B cell (primary cell): ENCODE data around the gene ITGB8. TPM values are rescaled to one million over a fixed set of nuclear protein-coding genes. Genes with fewer than 3 reads are reported as not detected.

Experiments used
- ATAC-seq: fragments of 200-7000 bp; cut with Tn5 transposase; one replicate; pipeline ENCODE4 v1.10.0; 2021; ENCODE audit warnings: low read depth, mild to moderate bottlenecking, moderate number of reproducible peaks, moderate library complexity
- CTCF ChIA-PET: fragments of 350-600 bp; sonication (Branson Sonifier 250); formaldehyde crosslinking; loops from one replicate; lab custom pipeline; 2021; ENCODE audit warnings: antibody characterized with exemption, inconsistent platforms; lab: Charles Lee
- POLR2A ChIA-PET: fragments of 350-600 bp; sonication (Branson Sonifier 250); formaldehyde crosslinking; loops from one replicate; lab custom pipeline; 2021; ENCODE audit warnings: antibody characterized with exemption; lab: Charles Lee
- DNase-seq: peaks from one replicate; pipeline ENCODE4 v3.0.0; 2013
- H2AFZ ChIP-seq: 2 replicates; pipeline ENCODE4 v1.6.1; 2012; ENCODE audit warnings: mild to moderate bottlenecking, low read depth, low read length; ENCODE audit not compliant: insufficient read depth, poor library complexity, severe bottlenecking
- H3K27ac ChIP-seq, 2 donors: 1 replicate in 1 of 2; 2 replicates in 1 of 2; pipeline ENCODE4 v1.5.1; 2012 to 2013; ENCODE audit warnings: low read length in 2 of 2, mild to moderate bottlenecking in 2 of 2, moderate library complexity in 1 of 2
- H3K27me3 ChIP-seq, 4 experiments: fragments of 200-600 bp in 1 of 4; sonication (generic) in 1 of 4; replicated peaks in 1 of 4; 1 replicate in 2 of 4; 2 replicates in 2 of 4; pipeline versions ENCODE4 v1.6.1 to v1.7.0; 2013 to 2016; ENCODE audit warnings: low read length in 3 of 4, mild to moderate bottlenecking in 2 of 4, mixed read lengths in 1 of 4, moderate library complexity in 1 of 4; ENCODE audit not compliant: insufficient read depth in 4 of 4, control insufficient read depth in 3 of 4; ENCODE audit errors: control extremely low read depth in 1 of 4
- H3K36me3 ChIP-seq, 2 experiments: replicated peaks in 1 of 2; 1 replicate in 1 of 2; 2 replicates in 1 of 2; pipeline versions ENCODE4 v1.6.1 to v1.7.1; 2013; ENCODE audit warnings: low read length in 1 of 2; ENCODE audit not compliant: insufficient read depth in 2 of 2, control insufficient read depth in 1 of 2; ENCODE audit errors: control extremely low read depth in 1 of 2, extremely low read depth in 1 of 2
- H3K4me1 ChIP-seq, 2 donors: fragments of 200-600 bp in 1 of 2; sonication (generic) in 1 of 2; 1 replicate in 1 of 2; 2 replicates in 1 of 2; pipeline versions ENCODE4 v1.5.1 to v1.6.1; 2013 to 2017; ENCODE audit warnings: low read length in 2 of 2; ENCODE audit not compliant: control insufficient read depth in 2 of 2, insufficient read depth in 2 of 2
- H3K4me2 ChIP-seq: replicated peaks from 2 replicates; pipeline ENCODE3; 2012; ENCODE audit warnings: mild to moderate bottlenecking, low read depth, low read length; ENCODE audit not compliant: poor library complexity, severe bottlenecking
- H3K4me3 ChIP-seq, 5 experiments: fragments of 200-600 bp in 1 of 5; sonication (generic) in 1 of 5; 1 replicate in 3 of 5; 2 replicates in 2 of 5; pipeline versions ENCODE4 v1.5.1 to v1.7.0; 2011 to 2016; ENCODE audit warnings: low read length in 4 of 5, mild to moderate bottlenecking in 4 of 5, low read depth in 2 of 5, control low read depth in 1 of 5, moderate library complexity in 1 of 5; ENCODE audit not compliant: insufficient read depth in 1 of 5; ENCODE audit errors: control extremely low read depth in 1 of 5, extremely low read depth in 1 of 5
- H3K79me2 ChIP-seq: fragments of 200-600 bp; sonication (generic); one replicate; pipeline ENCODE4 v1.6.0; 2016; ENCODE audit warnings: low read length; ENCODE audit not compliant: control insufficient read depth, insufficient read depth
- H3K9ac ChIP-seq: fragments of 200-600 bp; sonication (generic); 2 replicates; pipeline ENCODE4 v1.6.1; 2017; ENCODE audit warnings: mild to moderate bottlenecking, low read length, moderate library complexity
- H3K9me3 ChIP-seq, 3 donors: one replicate each; pipeline versions ENCODE4 v1.6.1 to v1.7.1; 2013; ENCODE audit warnings: low read length in 2 of 3; ENCODE audit not compliant: control insufficient read depth in 2 of 3, insufficient read depth in 1 of 3; ENCODE audit errors: control extremely low read depth in 1 of 3
- H4K20me1 ChIP-seq: 2 replicates; pipeline ENCODE4 v1.6.0; 2012; ENCODE audit warnings: mild to moderate bottlenecking, low read length; ENCODE audit not compliant: insufficient read depth, control insufficient read depth, poor library complexity, severe bottlenecking
- H3K27ac Mint-ChIP-seq: one replicate; pipeline ENCODE4 v1.8.0; 2021; ENCODE audit warnings: mixed read lengths
- H3K27me3 Mint-ChIP-seq: one replicate; pipeline ENCODE4 v1.8.0; 2021; ENCODE audit warnings: mixed read lengths
- H3K4me1 Mint-ChIP-seq: one replicate; pipeline ENCODE4 v1.8.0; 2021; ENCODE audit warnings: mixed read lengths
- H3K4me3 Mint-ChIP-seq: one replicate; pipeline ENCODE4 v1.8.0; 2021; ENCODE audit warnings: mixed read lengths
- H3K9me3 Mint-ChIP-seq: one replicate; pipeline ENCODE4 v1.8.0; 2022; ENCODE audit warnings: mixed read lengths; ENCODE audit not compliant: insufficient read depth
- CTCF ChIP-seq: fragments of 200-600 bp; IDR thresholded peaks from one replicate; pipeline ENCODE4 v1.8.0; 2022; ENCODE audit warnings: antibody characterized with exemption, mild to moderate bottlenecking
- EZH2 ChIP-seq: IDR thresholded peaks from 2 replicates; pipeline ENCODE4 v1.6.1; 2012; ENCODE audit warnings: borderline replicate concordance, low read depth, mild to moderate bottlenecking, moderate library complexity, low read length; ENCODE audit not compliant: insufficient read depth, poor library complexity, severe bottlenecking
- WGBS: methylation state at CpG from one replicate; pipeline ENCODE4 v1.1.5; 2013; ENCODE audit warnings: missing lambda C conversion rate; ENCODE audit not compliant: insufficient coverage; 5-methylcytosine and 5-hydroxymethylcytosine counted together
- intact Hi-C: fragments of 100-400 bp; cut with micrococcal nuclease; formaldehyde crosslinking; loops from one replicate; pipeline ENCODE4 v1.10.0; 2022
- polyA plus RNA-seq: library from polyadenylated mRNA; depleted of rRNA; stranded (reverse); fragments of >200 nt; gene quantifications from 2 replicates; pipeline ENCODE4 v1.2.3, GENCODE V29; 2012
- total RNA-seq, 2 donors: library from RNA; stranded (reverse); fragments of 120-200 nt in 1 of 2; gene quantifications; 1 replicate in 1 of 2; 2 replicates in 1 of 2; pipeline versions ENCODE4 v1.2.3 to v1.2.4, GENCODE V29; 2013 to 2022

Gene ITGB8
- total and polyA plus RNA-seq, 2 donors (not counting 1 experiment from before 2014, with no cell fraction given): 0.01 to 0.30 TPM

- intact Hi-C loops: no loop called here
- H3K4me1 ChIP-seq: no peaks in the 10 kb centered on the region
- ChIA-PET POLR2A (interaction anchor here (0.6 to 0.8 kb wide), 2 partner anchors 13 to 608 kb away, joined by 5 read pairs; no protein-coding TSS in a partner anchor), CTCF (interaction anchor here (0.8 to 7.7 kb wide), 4 partner anchors 11 to 569 kb away, joined by 3 to 56 read pairs (median 4); no protein-coding TSS in a partner anchor)
- Mint-ChIP-seq H3K4me1 (no peaks in the 10 kb centered on the region), H3K9me3 (no peaks in the 10 kb centered on the region), H3K4me3 (no peak overlapping the region), H3K27me3 (no peaks in the 10 kb centered on the region), H3K27ac (no peak overlapping the region)
- DNase-seq (no peak), ATAC-seq (no peak)
- no peaks in the 10 kb centered on the region for H3K27me3 ChIP-seq
- no peak overlapping the region for H2AFZ ChIP-seq
- H3K4me2 ChIP-seq: no peak overlapping the region
- TF ChIP-seq CTCF: no peak
- no peak for TF ChIP-seq EZH2
- no peak overlapping the region for H3K27ac ChIP-seq
- H3K79me2 ChIP-seq: no peaks in the 10 kb centered on the region
- no peaks in the 10 kb centered on the region for H4K20me1 ChIP-seq
- H3K9me3 ChIP-seq: no peaks in the 10 kb centered on the region
- WGBS: no CpG with 5 or more reads among the region's 4 CpGs
- H3K4me3 ChIP-seq: no peak overlapping the region
- H3K36me3 ChIP-seq: no peaks in the 10 kb centered on the region
- no peak overlapping the region for H3K9ac ChIP-seq
Measured at GRCh38 chr7:20316706-20317105, 14.0 kb upstream of the ITGB8 start.

- ChIA-PET POLR2A (no interaction called here), CTCF (no interaction called here)
- TF ChIP-seq EZH2 (no peak), CTCF (no peak)
- intact Hi-C loops: no loop called here
- no peaks in the 10 kb centered on the region for H3K4me1 ChIP-seq
- Mint-ChIP-seq H3K4me1 (no peaks in the 10 kb centered on the region), H3K27me3 (no peaks in the 10 kb centered on the region), H3K27ac (no peak overlapping the region), H3K4me3 (no peak overlapping the region), H3K9me3 (no peaks in the 10 kb centered on the region)
- DNase-seq: no peak
- H4K20me1 ChIP-seq: no peaks in the 10 kb centered on the region
- no peaks in the 10 kb centered on the region for H3K36me3 ChIP-seq
- ATAC-seq: no peak
- no peak overlapping the region for H3K4me3 ChIP-seq
- H3K27ac ChIP-seq: no peak overlapping the region
- H3K9me3 ChIP-seq: no peaks in the 10 kb centered on the region
- H3K4me2 ChIP-seq: no peak overlapping the region
- no peaks in the 10 kb centered on the region for H3K27me3 ChIP-seq
- H2AFZ ChIP-seq: no peak overlapping the region
- no peaks in the 10 kb centered on the region for H3K79me2 ChIP-seq
- no peak overlapping the region for H3K9ac ChIP-seq
Measured at GRCh38 chr7:20317413-20317812, 13.3 kb upstream of the ITGB8 start.
